H54 (cell line): ENCODE results near the gene MASP2.
"Not testable (repeated sequence)": the region's sequence is repeated elsewhere in the genome, so short reads cannot be mapped to it uniquely, and the experiment has no call there.

Experiments
- DNase-seq: peaks from one replicate; pipeline ENCODE4 v3.0.0; 2011; ENCODE audit warnings: low spot score, mixed read lengths; ENCODE audit not compliant: insufficient read length
- FAIRE-seq: peaks from 3 replicates; lab custom pipeline; 2011; peaks lifted over from hg19 to GRCh38; lab: Jason Lieb, UNC
- POLR2A ChIP-seq: IDR thresholded peaks from 2 replicates; pipeline ENCODE4 v1.6.1; 2011; ENCODE audit warnings: low read depth, mild to moderate bottlenecking, low read length

MASP2 gene

GRCh38 chr1:11013160-11013531, 33.9 kb downstream of the MASP2 start:
- DNase-seq, result no peak

GRCh38 chr1:11012260-11013159, 34.5 kb downstream of the MASP2 start, which contains the start of gene TARDBP:
TSS of gene TARDBP (plus strand) at chr1:11012654. CDS start at chr1:11013728, 1,074 bp downstream.
- FAIRE-seq (no peak), DNase-seq (peak; percentile 75)
- TF ChIP-seq POLR2A, result peak; percentile 72

More at GRCh38 chr1:11013160-11013531, 33.9 kb downstream of the MASP2 start:
- no peak for FAIRE-seq
- no peak for TF ChIP-seq POLR2A

GRCh38 chr1:11000526-11000925, 46.5 kb downstream of the MASP2 start:
- DNase-seq (no peak), FAIRE-seq (no peak)
- TF ChIP-seq POLR2A, result no peak

- no peak for TF ChIP-seq POLR2A
- FAIRE-seq (no peak), DNase-seq (no peak)
These were observed 50.9 kb downstream of the MASP2 start for GRCh38 chr1:10996100-10996499.

- FAIRE-seq, result no peak
- no peak for DNase-seq
- no peak for TF ChIP-seq POLR2A
These were observed 54.2 kb downstream of the MASP2 start for GRCh38 chr1:10992864-10993263.

- DNase-seq, FAIRE-seq: not testable (repeated sequence)
These were observed 55.0 kb downstream of the MASP2 start for GRCh38 chr1:10992004-10992403.

GRCh38 chr1:10990828-10991227, 56.2 kb downstream of the MASP2 start:
- no peak for DNase-seq
- no peak for TF ChIP-seq POLR2A
- FAIRE-seq, result no peak

GRCh38 chr1:10989920-10990516, 57.0 kb downstream of the MASP2 start:
- FAIRE-seq, DNase-seq: not testable (repeated sequence)

- FAIRE-seq (no peak), DNase-seq (no peak)
- TF ChIP-seq POLR2A, result no peak
These were observed 57.9 kb downstream of the MASP2 start for GRCh38 chr1:10989095-10989494.

GRCh38 chr1:10987840-10988417, 59.1 kb downstream of the MASP2 start:
- no peak for DNase-seq
- no peak for TF ChIP-seq POLR2A
- FAIRE-seq, result no peak

- FAIRE-seq (no peak), DNase-seq (no peak)
- no peak for TF ChIP-seq POLR2A
These were observed 60.5 kb downstream of the MASP2 start for GRCh38 chr1:10986525-10986890.

GRCh38 chr1:10980841-10981727, 66.0 kb downstream of the MASP2 start:
- no peak for FAIRE-seq
- DNase-seq, result no peak

GRCh38 chr1:10980094-10980577, 66.9 kb downstream of the MASP2 start:
- peak; percentile 65 for DNase-seq
- FAIRE-seq, result no peak
- TF ChIP-seq POLR2A, result no peak

More at GRCh38 chr1:10980841-10981727, 66.0 kb downstream of the MASP2 start:
- no peak for TF ChIP-seq POLR2A

GRCh38 chr1:10979483-10979920, 67.5 kb downstream of the MASP2 start:
- FAIRE-seq, result no peak
- TF ChIP-seq POLR2A, result no peak
- DNase-seq, result no peak
